ENCODE measurements around the gene LRP5. TPM values are rescaled to one million over a fixed set of nuclear protein-coding genes. Genes with fewer than 3 reads are reported as not detected.

Gene LRP5
- polyA plus RNA-seq, 1 donor (not counting 4 experiments of a cell fraction or from before 2014, with no cell fraction given) = 6.6 TPM

DNA sequence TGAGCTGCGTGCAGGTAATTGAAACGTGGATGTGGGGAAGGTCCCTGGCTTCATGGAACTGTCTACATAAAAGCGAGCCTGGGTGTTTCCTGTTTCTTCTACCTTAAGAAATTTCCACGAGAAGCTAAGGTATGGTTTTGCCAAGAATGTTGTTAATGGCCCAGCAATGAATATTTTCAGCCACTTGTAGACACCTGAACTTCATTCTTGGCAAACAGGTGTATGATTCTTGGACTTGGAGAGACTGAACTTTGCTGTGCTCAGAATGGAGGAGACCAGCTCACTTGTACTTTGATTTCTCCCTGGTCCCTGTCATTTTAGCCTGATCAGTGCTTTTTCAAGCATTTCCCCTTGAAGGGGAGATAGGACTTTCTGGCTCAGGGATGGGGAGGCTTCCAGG is 20.8 kb downstream of the LRP5 start:
- DNase-seq (ENCODE audit: low read depth, low spot score) (no peak), FAIRE-seq (no peak)
- peaks cover 17% of the 10 kb centered on the region for H3K79me2 ChIP-seq (ENCODE audit: control insufficient read depth, insufficient read depth, low read length)
- no peak overlapping the region for H3K9ac ChIP-seq (ENCODE audit: control insufficient read depth, extremely low read depth, insufficient read depth, low read length)
- H3K4me3 ChIP-seq (ENCODE audit: control insufficient read depth in 2 of 3, extremely low read depth in 1 of 3, insufficient read depth in 2 of 3, low read depth in 1 of 3, low read length in 3 of 3) = no peak overlapping the region
- H2AFZ ChIP-seq (ENCODE audit: control insufficient read depth, low read length) = no peak overlapping the region
- no peak overlapping the region for H3K27ac ChIP-seq (ENCODE audit: control insufficient read depth, insufficient read depth, low read length)
- H4K20me1 ChIP-seq (ENCODE audit: control insufficient read depth, extremely low read depth, insufficient read depth, low read length) = peaks cover 10% of the 10 kb centered on the region
- H3K4me1 ChIP-seq (ENCODE audit: control insufficient read depth, extremely low read depth, insufficient read depth, low read length) = peaks cover 23% of the 10 kb centered on the region
- H3K36me3 ChIP-seq (ENCODE audit: control insufficient read depth in 2 of 2, extremely low read depth in 1 of 2, insufficient read depth in 2 of 2, low read length in 2 of 2) = no peaks in the 10 kb centered on the region
- no peak overlapping the region for H3K4me2 ChIP-seq (ENCODE audit: control insufficient read depth, extremely low read depth, insufficient read depth, low read depth, low read length)
- TF ChIP-seq EZH2 (IDR thresholded peaks at IDR 0.05; ENCODE audit: low read length) = no peak
- TF ChIP-seq, protein P1, sequence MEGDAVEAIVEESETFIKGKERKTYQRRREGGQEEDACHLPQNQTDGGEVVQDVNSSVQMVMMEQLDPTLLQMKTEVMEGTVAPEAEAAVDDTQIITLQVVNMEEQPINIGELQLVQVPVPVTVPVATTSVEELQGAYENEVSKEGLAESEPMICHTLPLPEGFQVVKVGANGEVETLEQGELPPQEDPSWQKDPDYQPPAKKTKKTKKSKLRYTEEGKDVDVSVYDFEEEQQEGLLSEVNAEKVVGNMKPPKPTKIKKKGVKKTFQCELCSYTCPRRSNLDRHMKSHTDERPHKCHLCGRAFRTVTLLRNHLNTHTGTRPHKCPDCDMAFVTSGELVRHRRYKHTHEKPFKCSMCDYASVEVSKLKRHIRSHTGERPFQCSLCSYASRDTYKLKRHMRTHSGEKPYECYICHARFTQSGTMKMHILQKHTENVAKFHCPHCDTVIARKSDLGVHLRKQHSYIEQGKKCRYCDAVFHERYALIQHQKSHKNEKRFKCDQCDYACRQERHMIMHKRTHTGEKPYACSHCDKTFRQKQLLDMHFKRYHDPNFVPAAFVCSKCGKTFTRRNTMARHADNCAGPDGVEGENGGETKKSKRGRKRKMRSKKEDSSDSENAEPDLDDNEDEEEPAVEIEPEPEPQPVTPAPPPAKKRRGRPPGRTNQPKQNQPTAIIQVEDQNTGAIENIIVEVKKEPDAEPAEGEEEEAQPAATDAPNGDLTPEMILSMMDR (optimal IDR thresholded peaks at IDR 0.05 in 1 of 3, IDR thresholded peaks at IDR 0.05 in 1 of 3, conservative IDR thresholded peaks at IDR 0.05 in 1 of 3; ENCODE audit: extremely low read depth in 1 of 3, insufficient read depth in 2 of 3, low read length in 3 of 3) = no peak
- no peaks in the 10 kb centered on the region for H3K9me3 ChIP-seq (ENCODE audit: control insufficient read depth, low read depth, low read length)
- no peaks in the 10 kb centered on the region for H3K9me1 ChIP-seq (ENCODE audit: control insufficient read depth, extremely low read depth, insufficient read depth, low read length)
- dilution Hi-C loops (cut with MboI; ENCODE audit: extremely low pct_ligation_motif_present, low sequenced_read_pairs) = no loop called here
- H3K27me3 ChIP-seq (ENCODE audit: control insufficient read depth, extremely low read depth, insufficient read depth, low read length) = no peaks in the 10 kb centered on the region

- FAIRE-seq (no peak), DNase-seq (ENCODE audit: low read depth, low spot score) (no peak)
- TF ChIP-seq, protein P1 (optimal IDR thresholded peaks at IDR 0.05 in 1 of 3, IDR thresholded peaks at IDR 0.05 in 1 of 3, conservative IDR thresholded peaks at IDR 0.05 in 1 of 3; ENCODE audit: extremely low read depth in 1 of 3, insufficient read depth in 2 of 3, low read length in 3 of 3) = no peak
- TF ChIP-seq EZH2 (IDR thresholded peaks at IDR 0.05; ENCODE audit: low read length) = no peak
- H2AFZ ChIP-seq (ENCODE audit: control insufficient read depth, low read length) = no peak overlapping the region
- no peaks in the 10 kb centered on the region for H3K36me3 ChIP-seq (ENCODE audit: control insufficient read depth in 2 of 2, extremely low read depth in 1 of 2, insufficient read depth in 2 of 2, low read length in 2 of 2)
- H3K9me3 ChIP-seq (ENCODE audit: control insufficient read depth, low read depth, low read length) = no peaks in the 10 kb centered on the region
- H4K20me1 ChIP-seq (ENCODE audit: control insufficient read depth, extremely low read depth, insufficient read depth, low read length) = peaks cover 4% of the 10 kb centered on the region
- no peak overlapping the region for H3K9ac ChIP-seq (ENCODE audit: control insufficient read depth, extremely low read depth, insufficient read depth, low read length)
- no peak overlapping the region for H3K27ac ChIP-seq (ENCODE audit: control insufficient read depth, insufficient read depth, low read length)
- peaks cover 12% of the 10 kb centered on the region for H3K79me2 ChIP-seq (ENCODE audit: control insufficient read depth, insufficient read depth, low read length)
- no peaks in the 10 kb centered on the region for H3K27me3 ChIP-seq (ENCODE audit: control insufficient read depth, extremely low read depth, insufficient read depth, low read length)
- no peak overlapping the region for H3K4me2 ChIP-seq (ENCODE audit: control insufficient read depth, extremely low read depth, insufficient read depth, low read depth, low read length)
- no peaks in the 10 kb centered on the region for H3K9me1 ChIP-seq (ENCODE audit: control insufficient read depth, extremely low read depth, insufficient read depth, low read length)
- peaks cover 30% of the 10 kb centered on the region for H3K4me1 ChIP-seq (ENCODE audit: control insufficient read depth, extremely low read depth, insufficient read depth, low read length)
- H3K4me3 ChIP-seq (ENCODE audit: control insufficient read depth in 2 of 3, extremely low read depth in 1 of 3, insufficient read depth in 2 of 3, low read depth in 1 of 3, low read length in 3 of 3) = no peak overlapping the region
- dilution Hi-C loops (cut with MboI; ENCODE audit: extremely low pct_ligation_motif_present, low sequenced_read_pairs) = no loop called here
Measured at GRCh38 chr11:68334923-68335322, 22.5 kb downstream of the LRP5 start.

Data from keratinocyte (primary cell).